IMR-90 (cell line): Measurements from ENCODE around the gene GIMAP7. TPM values are rescaled to one million over a fixed set of nuclear protein-coding genes. Genes with fewer than 3 reads are reported as not detected.

Experiments
- ATAC-seq: fragments of 200-7000 bp; cut with Tn5 transposase; 2 replicates; pipeline ENCODE4 v1.9.1; 2020; ENCODE audit warnings: low read depth, mild to moderate bottlenecking, moderate library complexity
- BruUV-seq: library from RNA; stranded (reverse); fragments of 400-500 nt; replicated peaks from 2 replicates; lab custom pipeline; 2021; lab: Mats Ljungman, UMichigan
- CTCF ChIA-PET: fragments of 300-600 bp; formaldehyde crosslinking; extraction: SDS; loops from one replicate; lab custom pipeline; 2021; ENCODE audit warnings: antibody characterized with exemption; lab: Yijun Ruan, JAX
- POLR2A ChIA-PET: fragments of 300-600 bp; sonication (Branson Sonifier 250); formaldehyde crosslinking; loops from one replicate; lab custom pipeline; 2022; ENCODE audit warnings: antibody characterized with exemption; ENCODE audit not compliant: unreplicated experiment; lab: Charles Lee
- DNase-seq: peaks from one replicate; pipeline ENCODE4 v3.0.0; 2013
- H2AFZ ChIP-seq: replicated peaks from 2 replicates; pipeline ENCODE3; 2013; ENCODE audit warnings: low read length, mild to moderate bottlenecking; ENCODE audit not compliant: poor library complexity
- H2AK5ac ChIP-seq: 2 replicates; pipeline ENCODE4 v1.6.1; 2013; ENCODE audit warnings: low read depth, low read length, inconsistent platforms
- H2AK9ac ChIP-seq: replicated peaks from 2 replicates; pipeline ENCODE3; 2013; ENCODE audit warnings: mild to moderate bottlenecking, low read depth, low read length, moderate library complexity; ENCODE audit not compliant: poor library complexity
- H2BK120ac ChIP-seq: 2 replicates; pipeline ENCODE4 v1.6.1; 2013; ENCODE audit warnings: low read depth, low read length, inconsistent platforms
- H2BK15ac ChIP-seq: 3 replicates; pipeline ENCODE4 v1.6.1; 2013; ENCODE audit warnings: low read depth, low read length, inconsistent platforms
- H2BK20ac ChIP-seq: 2 replicates; pipeline ENCODE4 v1.6.1; 2013; ENCODE audit warnings: low read depth, mild to moderate bottlenecking, inconsistent platforms, low read length, moderate library complexity
- H2BK5ac ChIP-seq: 2 replicates; pipeline ENCODE4 v1.6.1; 2013; ENCODE audit warnings: mild to moderate bottlenecking, low read depth, low read length, inconsistent platforms; ENCODE audit not compliant: poor library complexity, severe bottlenecking
- H3K14ac ChIP-seq: replicated peaks from 2 replicates; pipeline ENCODE4 v1.6.1; 2013; ENCODE audit warnings: low read depth, low read length, inconsistent platforms
- H3K18ac ChIP-seq: 2 replicates; pipeline ENCODE4 v1.6.1; 2013; ENCODE audit warnings: low read depth, low read length, control low read depth
- H3K23ac ChIP-seq: 2 replicates; pipeline ENCODE4 v1.6.1; 2013; ENCODE audit warnings: low read depth, low read length, inconsistent platforms
- H3K27ac ChIP-seq: 2 replicates; pipeline ENCODE4 v1.5.1; 2013; ENCODE audit warnings: mild to moderate bottlenecking, control low read depth, low read length; ENCODE audit not compliant: insufficient read depth
- H3K27me3 ChIP-seq: 2 replicates; pipeline ENCODE4 v1.6.1; 2013; ENCODE audit warnings: low read length; ENCODE audit not compliant: control insufficient read depth, insufficient read depth
- H3K36me3 ChIP-seq: 2 replicates; pipeline ENCODE4 v1.6.1; 2013; ENCODE audit warnings: low read length, mixed read lengths; ENCODE audit not compliant: control insufficient read depth, insufficient read depth
- H3K4ac ChIP-seq: 2 replicates; pipeline ENCODE4 v1.6.1; 2013; ENCODE audit warnings: low read depth, low read length, inconsistent platforms
- H3K4me1 ChIP-seq: 2 replicates; pipeline ENCODE4 v1.6.1; 2013; ENCODE audit warnings: low read length, mixed read lengths; ENCODE audit not compliant: control insufficient read depth, insufficient read depth
- H3K4me2 ChIP-seq: 2 replicates; pipeline ENCODE4 v1.6.1; 2013; ENCODE audit warnings: low read depth, mild to moderate bottlenecking, control low read depth, low read length, moderate library complexity
- H3K4me3 ChIP-seq: 2 replicates; pipeline ENCODE4 v1.5.1; 2013; ENCODE audit warnings: low read depth, mild to moderate bottlenecking, control low read depth, low read length, moderate library complexity; ENCODE audit not compliant: insufficient read depth
- H3K56ac ChIP-seq: 2 replicates; pipeline ENCODE4 v1.6.1; 2013; ENCODE audit warnings: low read length, inconsistent platforms; ENCODE audit not compliant: insufficient read depth; ENCODE audit errors: extremely low read depth
- H3K79me1 ChIP-seq, 2 experiments: 2 replicates each; pipeline ENCODE4 v1.6.1; 2013; ENCODE audit warnings: low read length in 2 of 2, inconsistent platforms in 1 of 2, low read depth in 1 of 2
- H3K9ac ChIP-seq: 2 replicates; pipeline ENCODE4 v1.6.1; 2013; ENCODE audit warnings: low read depth, low read length, control low read depth
- H3K9me1 ChIP-seq: 2 replicates; pipeline ENCODE4 v1.6.1; 2013; ENCODE audit warnings: low read length, inconsistent platforms; ENCODE audit not compliant: insufficient read depth
- H3K9me3 ChIP-seq: 2 replicates; pipeline ENCODE4 v1.6.1; 2013; ENCODE audit warnings: low read length; ENCODE audit not compliant: control insufficient read depth, insufficient read depth
- H4K20me1 ChIP-seq: 2 replicates; pipeline ENCODE4 v1.6.1; 2013; ENCODE audit warnings: low read length, inconsistent platforms; ENCODE audit not compliant: insufficient read depth
- H4K5ac ChIP-seq: 2 replicates; pipeline ENCODE4 v1.6.1; 2013; ENCODE audit warnings: mild to moderate bottlenecking, low read depth, low read length, control low read depth
- H4K8ac ChIP-seq, 2 experiments: 2 replicates each; pipeline ENCODE4 v1.6.1; 2013; ENCODE audit warnings: low read depth in 2 of 2, low read length in 2 of 2, control low read depth in 1 of 2, inconsistent platforms in 1 of 2
- H4K91ac ChIP-seq: 2 replicates; pipeline ENCODE4 v1.6.1; 2013; ENCODE audit warnings: low read depth, low read length, inconsistent platforms; ENCODE audit not compliant: insufficient read depth
- BHLHE40 ChIP-seq: fragments of 150-350 bp; IDR thresholded peaks from 2 replicates; pipeline ENCODE4 v1.6.1; 2016; ENCODE audit warnings: mild to moderate bottlenecking, low read depth, low read length
- CHD1 ChIP-seq: IDR thresholded peaks from 2 replicates; pipeline ENCODE4 v1.6.1; 2012; ENCODE audit warnings: low read depth, low read length, improper control_type of control experiment
- MAZ ChIP-seq: IDR thresholded peaks from 2 replicates; pipeline ENCODE4 v1.6.1; 2012; ENCODE audit warnings: low read depth, mild to moderate bottlenecking, low read length, improper control_type of control experiment, moderate library complexity, borderline replicate concordance
- SMC3 ChIP-seq: fragments of 150-350 bp; IDR thresholded peaks from 2 replicates; pipeline ENCODE4 v1.6.1; 2016; ENCODE audit warnings: low read depth, mild to moderate bottlenecking, antibody characterized with exemption, low read length, moderate library complexity
- USF2 ChIP-seq: fragments of 150-350 bp; IDR thresholded peaks from 2 replicates; pipeline ENCODE4 v1.6.1; 2017; ENCODE audit warnings: mild to moderate bottlenecking, antibody characterized with exemption, low read length, low read depth
- WGBS, 2 experiments: methylation state at CpG; one replicate each; pipeline versions ENCODE4 v1.1.5 to v1.1.7; 2013; ENCODE audit warnings: missing lambda C conversion rate in 2 of 2; ENCODE audit not compliant: insufficient read length in 1 of 2; ENCODE audit errors: extremely low coverage in 2 of 2; 5-methylcytosine and 5-hydroxymethylcytosine counted together
- dilution Hi-C: fragments of 300-500 bp; cut with HindIII; formaldehyde crosslinking; loops from one replicate; pipeline ENCODE4 v1.14.3; 2018; ENCODE audit warnings: low sequenced_read_pairs; ENCODE audit not compliant: unreplicated experiment
- in situ Hi-C: fragments of 300-500 bp; cut with MboI; formaldehyde crosslinking; loops from 3 replicates; pipeline ENCODE4 v1.14.3; 2019; ENCODE audit warnings: low sequenced_read_pairs, inconsistent platforms, mixed read lengths
- intact Hi-C: fragments of 100-400 bp; cut with micrococcal nuclease; formaldehyde crosslinking; loops from 2 replicates; pipeline ENCODE4 v1.10.0; 2022
- polyA plus RNA-seq, 3 experiments: library from polyadenylated mRNA; depleted of rRNA; stranded (reverse); fragments of >200 nt; gene quantifications; 2 replicates each; pipeline ENCODE4 v1.2.3, GENCODE V29; 2012; ENCODE audit warnings: low replicate concordance in 1 of 3
- total RNA-seq: library from RNA; depleted of rRNA; stranded (reverse); fragments of >200 nt; gene quantifications from 2 replicates; pipeline ENCODE4 v1.2.3, GENCODE V29; 2012
- TF ChIP-seq, protein P1 (sequence below): conservative IDR thresholded peaks from 2 replicates; pipeline ENCODE4 v1.5.1; 2012; ENCODE audit warnings: mild to moderate bottlenecking, low read depth, low read length, improper control_type of control experiment

Gene GIMAP7
- total and polyA plus RNA-seq, 2 of the 4 experiments (the other 2 are of a cell fraction): not detected

DNA sequence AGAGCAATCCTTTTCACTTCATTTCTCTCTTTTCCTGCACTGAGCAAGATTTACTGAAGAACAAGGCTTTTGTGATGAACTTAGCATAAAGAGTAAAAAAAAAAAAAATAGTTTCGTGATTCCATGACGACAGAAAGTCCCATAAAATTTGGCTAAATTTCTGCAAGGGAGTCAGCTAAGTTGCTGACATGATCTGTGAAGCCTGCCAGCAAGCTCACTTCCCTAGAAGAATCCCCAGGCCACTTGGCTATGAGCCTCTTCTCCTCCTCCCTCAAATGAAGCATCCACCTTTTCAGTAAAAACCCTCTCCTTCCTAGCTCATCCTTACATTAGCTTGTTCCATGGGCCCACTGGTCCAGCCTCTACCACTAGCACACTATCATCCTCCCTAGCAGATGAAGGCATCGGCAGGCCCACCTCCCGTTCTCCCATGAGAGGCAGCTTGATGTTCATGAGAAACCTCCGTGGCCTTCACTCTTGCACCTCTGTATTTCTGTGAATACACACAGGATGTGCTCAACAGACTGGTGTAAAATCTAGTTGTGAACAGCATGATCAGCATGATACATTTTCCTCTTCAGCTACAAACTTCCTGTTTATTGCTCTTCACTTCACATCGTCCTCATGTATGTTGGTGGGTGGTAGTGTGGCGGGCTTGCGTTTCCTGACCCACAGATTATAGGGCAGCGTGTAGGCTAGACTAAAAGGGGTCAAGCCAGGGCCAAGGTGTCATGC lies 33.3 kb upstream of the GIMAP7 start:
- H2BK20ac ChIP-seq: no peak overlapping the region
- H3K14ac ChIP-seq: no peak overlapping the region
- no peaks in the 10 kb centered on the region for H3K36me3 ChIP-seq
- no peaks in the 10 kb centered on the region for H3K79me1 ChIP-seq
- no peak overlapping the region for H2AK9ac ChIP-seq
- DNase-seq: no peak
- no peaks in the 10 kb centered on the region for H3K4me1 ChIP-seq
- H3K9me1 ChIP-seq: no peaks in the 10 kb centered on the region
- no peak overlapping the region for H4K5ac ChIP-seq
- no peak overlapping the region for H4K8ac ChIP-seq
- no peak overlapping the region for H3K4me2 ChIP-seq
- no peak overlapping the region for H2AK5ac ChIP-seq
- no peak overlapping the region for H3K23ac ChIP-seq
- no peak overlapping the region for H3K9ac ChIP-seq
- in situ Hi-C loops (no loop called here), dilution Hi-C loops (no loop called here), intact Hi-C loops (no loop called here)
- no CpG with 5 or more reads among the region's 9 CpGs for WGBS, 2 experiments
- no peak overlapping the region for H4K91ac ChIP-seq
- H3K4ac ChIP-seq: no peak overlapping the region
- no peak for ATAC-seq
- no peak overlapping the region for H3K4me3 ChIP-seq
- H2AFZ ChIP-seq: no peak overlapping the region
- no peak overlapping the region for H3K27ac ChIP-seq
- H2BK5ac ChIP-seq: no peak overlapping the region
- POLR2A ChIA-PET: no interaction called here
- no peak for TF ChIP-seq MAZ
- no peak for TF ChIP-seq SMC3
- no peak for TF ChIP-seq CHD1
- TF ChIP-seq USF2: no peak
- TF ChIP-seq BHLHE40: no peak
- TF ChIP-seq, protein P1, sequence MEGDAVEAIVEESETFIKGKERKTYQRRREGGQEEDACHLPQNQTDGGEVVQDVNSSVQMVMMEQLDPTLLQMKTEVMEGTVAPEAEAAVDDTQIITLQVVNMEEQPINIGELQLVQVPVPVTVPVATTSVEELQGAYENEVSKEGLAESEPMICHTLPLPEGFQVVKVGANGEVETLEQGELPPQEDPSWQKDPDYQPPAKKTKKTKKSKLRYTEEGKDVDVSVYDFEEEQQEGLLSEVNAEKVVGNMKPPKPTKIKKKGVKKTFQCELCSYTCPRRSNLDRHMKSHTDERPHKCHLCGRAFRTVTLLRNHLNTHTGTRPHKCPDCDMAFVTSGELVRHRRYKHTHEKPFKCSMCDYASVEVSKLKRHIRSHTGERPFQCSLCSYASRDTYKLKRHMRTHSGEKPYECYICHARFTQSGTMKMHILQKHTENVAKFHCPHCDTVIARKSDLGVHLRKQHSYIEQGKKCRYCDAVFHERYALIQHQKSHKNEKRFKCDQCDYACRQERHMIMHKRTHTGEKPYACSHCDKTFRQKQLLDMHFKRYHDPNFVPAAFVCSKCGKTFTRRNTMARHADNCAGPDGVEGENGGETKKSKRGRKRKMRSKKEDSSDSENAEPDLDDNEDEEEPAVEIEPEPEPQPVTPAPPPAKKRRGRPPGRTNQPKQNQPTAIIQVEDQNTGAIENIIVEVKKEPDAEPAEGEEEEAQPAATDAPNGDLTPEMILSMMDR: no peak
- no peaks in the 10 kb centered on the region for H3K27me3 ChIP-seq
- no peak overlapping the region for H2BK120ac ChIP-seq
- no peak overlapping the region for H3K18ac ChIP-seq
- BruUV-seq: no TSS peak
- CTCF ChIA-PET: interaction anchor here (0.6 kb wide), 2 partner anchors 22 to 170 kb away, joined by 3 read pairs; no protein-coding TSS in a partner anchor
- H3K9me3 ChIP-seq: no peaks in the 10 kb centered on the region
- no peak overlapping the region for H3K56ac ChIP-seq
- no peaks in the 10 kb centered on the region for H4K20me1 ChIP-seq
- H2BK15ac ChIP-seq: no peak overlapping the region
